HepG2 (cell line): ENCODE results near the gene SGF29. TPM values are rescaled to one million over a fixed set of nuclear protein-coding genes. Genes with fewer than 3 reads are reported as not detected.
A peak's percentile ranks its signal among the peaks of the same experiment; 100 is the strongest.

Source experiments
- DZIP1 ChIP-seq: sonication (generic); formaldehyde crosslinking; IDR thresholded peaks from 2 replicates; pipeline ENCODE4 v1.5.0; 2020; ENCODE audit warnings: mild to moderate bottlenecking, missing genetic modification reagents
- EZH2 ChIP-seq: conservative IDR thresholded peaks from 2 replicates; pipeline ENCODE4 v1.6.1; 2012; ENCODE audit warnings: mild to moderate bottlenecking, low read depth, low read length, moderate library complexity
- POGZ ChIP-seq: sonication (generic); formaldehyde crosslinking; IDR thresholded peaks from 2 replicates; pipeline ENCODE4 v1.4.0; 2020; ENCODE audit warnings: mild to moderate bottlenecking, missing genetic modification reagents
- PREB ChIP-seq: sonication (generic); formaldehyde crosslinking; IDR thresholded peaks from 2 replicates; pipeline ENCODE4 v1.4.0; 2020; ENCODE audit warnings: missing genetic modification reagents
- RERE ChIP-seq: IDR thresholded peaks from 2 replicates; pipeline ENCODE4 v1.6.1; 2016; ENCODE audit warnings: low read depth, missing genetic modification reagents, missing compliant biosample characterization
- WIZ ChIP-seq: sonication (generic); formaldehyde crosslinking; IDR thresholded peaks from 2 replicates; pipeline ENCODE4 v1.5.1; 2020; ENCODE audit warnings: mild to moderate bottlenecking, missing genetic modification reagents
- ZBTB44 ChIP-seq: sonication (generic); formaldehyde crosslinking; IDR thresholded peaks from 2 replicates; pipeline ENCODE4 v1.4.0; 2020; ENCODE audit warnings: missing genetic modification reagents
- ZMAT3 ChIP-seq: sonication (generic); formaldehyde crosslinking; conservative IDR thresholded peaks from 2 replicates; pipeline ENCODE4 v1.7.0; 2021; ENCODE audit warnings: missing genetic modification reagents
- ZNF281 ChIP-seq: sonication (generic); formaldehyde crosslinking; IDR thresholded peaks from 2 replicates; pipeline ENCODE4 v1.4.0; 2020; ENCODE audit warnings: missing genetic modification reagents, borderline replicate concordance
- ZNF644 ChIP-seq: IDR thresholded peaks from 2 replicates; pipeline ENCODE4 v1.6.1; 2016; ENCODE audit warnings: low read depth
- ZNF749 ChIP-seq: sonication (generic); formaldehyde crosslinking; IDR thresholded peaks from 2 replicates; pipeline ENCODE4 v1.8.0; 2022; ENCODE audit warnings: mild to moderate bottlenecking, missing genetic modification reagents, moderate library complexity, borderline replicate concordance
- polyA plus RNA-seq, 8 experiments: library from polyadenylated mRNA; depleted of rRNA in 3 of 8; stranded (reverse) in 7 of 8; unstranded in 1 of 8; fragments of >200 nt; fragmentation: Illumina TruSeq in 4 of 8; extraction: Trizol in 4 of 8; gene quantifications; 2 replicates each; pipeline versions ENCODE4 v1.2.1 to v1.2.3, GENCODE V29; 2011 to 2016; ENCODE audit warnings: low read depth in 4 of 8, missing spikeins in 1 of 8, mixed read lengths in 1 of 8; ENCODE audit not compliant: insufficient read depth in 1 of 8
- total RNA-seq, 5 experiments: library from RNA; depleted of rRNA; stranded (reverse); fragments of >200 nt; fragmentation: Illumina TruSeq; extraction: Trizol; gene quantifications; 2 replicates each; pipeline ENCODE4 v1.2.3, GENCODE V29; 2016; ENCODE audit warnings: low read depth in 1 of 5

SGF29 gene
- total and polyA plus RNA-seq, 2 of the 13 experiments (the other 11 are each of a cell fraction or from before 2014, with no cell fraction given) = 5.0 to 29.4 TPM

- no peak for TF ChIP-seq DZIP1 (CRISPR knock-in tag)
- peak; percentile 82; the same call in 1 of the 2 replicates for TF ChIP-seq ZMAT3
- TF ChIP-seq ZNF749 (CRISPR knock-in tag) = peak; percentile 95
- TF ChIP-seq ZNF644 (CRISPR knock-in tag) = no peak
- TF ChIP-seq PREB (CRISPR knock-in tag) = 0 out of 2 replicates have a peak, but pooled peaks have one; percentile 68
- TF ChIP-seq ZNF281 (CRISPR knock-in tag) = peak; percentile 61; the same call in 1 of the 2 replicates
- TF ChIP-seq POGZ (CRISPR knock-in tag) = peak; percentile 53; the same call in 1 of the 2 replicates
- TF ChIP-seq EZH2 = no peak
- TF ChIP-seq WIZ (CRISPR knock-in tag) = 0 out of 2 replicates have a peak, but pooled peaks have one; percentile 76
- peak; percentile 60; the same call in 1 of the 2 replicates for TF ChIP-seq RERE (CRISPR knock-in tag)
- 0 out of 2 replicates have a peak, but pooled peaks have one; percentile 78 for TF ChIP-seq ZBTB44
Measured at GRCh38 chr16:28553776-28554633, at the start of gene SGF29 (continued).
